Activated CD8-positive, alpha-beta memory T cell treated with anti-CD3 and anti-CD28 coated beads, Interleukin-2, amount 50 U/mL, for 24 hours (primary cell): ENCODE measurements around the gene LAMC3.

Experiments
- DNase-seq: peaks from one replicate; pipeline ENCODE4 v3.0.0-alpha.2; 2020; ENCODE audit errors: extremely low read depth

LAMC3 gene

GRCh38 chr9:131008909-131009618, at the start of gene LAMC3:
Gene LAMC3, plus strand, starts transcription at chr9:131009174. Its CDS starts 41 bp downstream, at chr9:131009215.
- DNase-seq: no peak

GRCh38 chr9:130959809-130960334, 49.1 kb upstream of the LAMC3 start:
- DNase-seq: no peak

GRCh38 chr9:130960522-130961378, 48.2 kb upstream of the LAMC3 start:
- no peak for DNase-seq

GRCh38 chr9:130961511-130962300, 47.3 kb upstream of the LAMC3 start:
- no peak for DNase-seq

- no peak for DNase-seq
Observed at GRCh38 chr9:130962418-130963316, 46.3 kb upstream of the LAMC3 start.

- DNase-seq: no peak
Observed at GRCh38 chr9:130963337-130963908, 45.6 kb upstream of the LAMC3 start.

- no peak for DNase-seq
Observed at GRCh38 chr9:130963916-130964315, 45.1 kb upstream of the LAMC3 start.

GRCh38 chr9:130965680-130966079, 43.3 kb upstream of the LAMC3 start:
- DNase-seq: no peak

GRCh38 chr9:130970052-130970451, 38.9 kb upstream of the LAMC3 start:
- no peak for DNase-seq

GRCh38 chr9:130970855-130971254, 38.1 kb upstream of the LAMC3 start:
- DNase-seq: no peak

GRCh38 chr9:130971294-130971849, 37.6 kb upstream of the LAMC3 start:
- DNase-seq: no peak

- no peak for DNase-seq
Observed at GRCh38 chr9:130972277-130972956, 36.6 kb upstream of the LAMC3 start.

GRCh38 chr9:130972957-130973685, 35.9 kb upstream of the LAMC3 start:
- DNase-seq: no peak

- DNase-seq: no peak
Observed at GRCh38 chr9:130973686-130974281, 35.2 kb upstream of the LAMC3 start.

GRCh38 chr9:130974697-130975096, 34.3 kb upstream of the LAMC3 start:
- no peak for DNase-seq

- no peak for DNase-seq
Observed at GRCh38 chr9:130975156-130975555, 33.8 kb upstream of the LAMC3 start.

- DNase-seq: no peak
Observed at GRCh38 chr9:130975932-130976841, 32.8 kb upstream of the LAMC3 start.
